Stimulated activated CD4-positive, alpha-beta T cell treated with anti-CD3 and anti-CD28 coated beads, Interleukin-4, amount 100 ng/mL, for 24 hours (primary cell): ENCODE data around the gene FGF14.
"Not testable (repeated sequence)": the region's sequence is repeated elsewhere in the genome, so short reads cannot be mapped to it uniquely, and the experiment has no call there.

ENCODE experiments used
- DNase-seq: peaks from one replicate; pipeline ENCODE4 v3.0.0-alpha.2; 2020

The FGF14 gene

GRCh38 chr13:102021777-102022176 lies 380.1 kb downstream of the FGF14 start:
- no peak for DNase-seq

- no peak for DNase-seq
Observed at GRCh38 chr13:102020611-102021216, 381.1 kb downstream of the FGF14 start.

GRCh38 chr13:102018716-102019115 lies 383.1 kb downstream of the FGF14 start:
- no peak for DNase-seq

- DNase-seq, result no peak
Observed at GRCh38 chr13:102017248-102017647, 384.6 kb downstream of the FGF14 start.

- no peak for DNase-seq
Observed at GRCh38 chr13:102012299-102013293, 389.3 kb downstream of the FGF14 start.

- DNase-seq, result not testable (repeated sequence)
Observed at GRCh38 chr13:102011455-102011854, 390.4 kb downstream of the FGF14 start.

GRCh38 chr13:102003848-102004570 lies 397.8 kb downstream of the FGF14 start:
- DNase-seq, result no peak

- no peak for DNase-seq
Observed at GRCh38 chr13:102002287-102002686, 399.6 kb downstream of the FGF14 start.

- no peak for DNase-seq
Observed at GRCh38 chr13:102000764-102001163, 401.1 kb downstream of the FGF14 start.

- DNase-seq, result no peak
Observed at GRCh38 chr13:101998129-101998528, 403.7 kb downstream of the FGF14 start.

GRCh38 chr13:101996954-101997353 lies 404.9 kb downstream of the FGF14 start:
- no peak for DNase-seq

- DNase-seq, result no peak
Observed at GRCh38 chr13:101989798-101990350, 412.0 kb downstream of the FGF14 start.

- DNase-seq, result no peak
Observed at GRCh38 chr13:101988140-101988539, 413.7 kb downstream of the FGF14 start.

GRCh38 chr13:101986316-101986715 lies 415.5 kb downstream of the FGF14 start:
- no peak for DNase-seq

GRCh38 chr13:101985321-101985720 lies 416.5 kb downstream of the FGF14 start:
- no peak for DNase-seq

- no peak for DNase-seq
Observed at GRCh38 chr13:101982903-101983302, 418.9 kb downstream of the FGF14 start.

- no peak for DNase-seq
Observed at GRCh38 chr13:101979825-101980224, 422.0 kb downstream of the FGF14 start.

GRCh38 chr13:101978552-101979315 lies 423.1 kb downstream of the FGF14 start:
- no peak for DNase-seq

- no peak for DNase-seq
Observed at GRCh38 chr13:101977475-101977874, 424.4 kb downstream of the FGF14 start.

- DNase-seq, result no peak
Observed at GRCh38 chr13:101972191-101972590, 429.7 kb downstream of the FGF14 start.

- no peak for DNase-seq
Observed at GRCh38 chr13:101970341-101970740, 431.5 kb downstream of the FGF14 start.

GRCh38 chr13:101967781-101968180 lies 434.1 kb downstream of the FGF14 start:
- DNase-seq, result no peak
